Activated T-helper 1 cell treated with anti-CD3 and anti-CD28 coated beads, Interleukin-12 subunit alpha, Interleukin-12 subunit beta, Interleukin-2, Interleukin-4 antibody, amounts not matched to agents 30 ng/mL and 10 ng/mL and 1 ng/mL, durations not matched to agents 14 hours and 24 hours and 36 hours (primary cell): ENCODE data around the gene HLCS. TPM values are rescaled to one million over a fixed set of nuclear protein-coding genes. Genes with fewer than 3 reads are reported as not detected.

Experiments
- DNase-seq: peaks from one replicate; pipeline ENCODE4 v3.0.0; 2021; ENCODE audit warnings: low spot score
- H3K27ac Mint-ChIP-seq: one replicate; pipeline ENCODE4 v1.8.0; 2021; ENCODE audit warnings: mild to moderate bottlenecking, mixed read lengths
- H3K27me3 Mint-ChIP-seq: one replicate; pipeline ENCODE4 v1.8.0; 2022; ENCODE audit warnings: mild to moderate bottlenecking, moderate library complexity, mixed read lengths; ENCODE audit not compliant: insufficient read depth
- H3K36me3 Mint-ChIP-seq: one replicate; pipeline ENCODE4 v1.8.0; 2021; ENCODE audit warnings: low read depth, mixed read lengths
- H3K4me1 Mint-ChIP-seq: one replicate; pipeline ENCODE4 v1.8.0; 2021; ENCODE audit warnings: low read depth, mixed read lengths
- H3K4me3 Mint-ChIP-seq: one replicate; pipeline ENCODE4 v1.8.0; 2021; ENCODE audit warnings: mild to moderate bottlenecking, moderate library complexity, mixed read lengths
- H3K9me3 Mint-ChIP-seq: one replicate; pipeline ENCODE4 v1.8.0; 2021; ENCODE audit warnings: mixed read lengths
- intact Hi-C: fragments of 100-400 bp; cut with micrococcal nuclease; formaldehyde crosslinking; loops from one replicate; pipeline ENCODE4 v1.15.1; 2024
- total RNA-seq: library from RNA; stranded (reverse); gene quantifications from 2 replicates; pipeline ENCODE4 v1.2.3, GENCODE V29; 2022

The HLCS gene
- total RNA-seq, 1 donor from 2014 or later = 15.8 TPM

DNA sequence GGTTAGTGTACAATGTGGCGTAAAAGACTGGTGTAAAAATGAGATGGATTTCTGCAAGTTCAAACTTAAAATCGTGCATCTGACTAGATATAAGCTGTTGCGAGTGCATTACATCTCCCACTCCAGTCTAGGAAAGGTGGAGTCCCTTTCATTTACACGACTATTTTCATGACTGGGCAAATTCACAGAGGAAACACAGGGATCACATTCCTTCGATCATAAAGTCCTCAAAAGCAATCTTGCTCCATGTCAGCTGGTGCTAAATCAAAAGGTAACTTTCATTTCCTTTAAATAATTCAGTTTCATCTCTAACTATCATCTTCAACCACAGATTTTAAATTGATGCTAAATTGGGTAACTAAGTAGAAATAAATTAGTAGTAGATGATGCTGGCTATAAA lies 100.0 kb downstream of the HLCS start:
- Mint-ChIP-seq H3K4me3 (no peak overlapping the region), H3K9me3 (no peaks in the 10 kb centered on the region), H3K27me3 (no peaks in the 10 kb centered on the region), H3K4me1 (peaks cover 11% of the 10 kb centered on the region), H3K27ac (no peak overlapping the region), H3K36me3 (no peaks in the 10 kb centered on the region)
- intact Hi-C loops = no loop called here
- DNase-seq = no peak

DNA sequence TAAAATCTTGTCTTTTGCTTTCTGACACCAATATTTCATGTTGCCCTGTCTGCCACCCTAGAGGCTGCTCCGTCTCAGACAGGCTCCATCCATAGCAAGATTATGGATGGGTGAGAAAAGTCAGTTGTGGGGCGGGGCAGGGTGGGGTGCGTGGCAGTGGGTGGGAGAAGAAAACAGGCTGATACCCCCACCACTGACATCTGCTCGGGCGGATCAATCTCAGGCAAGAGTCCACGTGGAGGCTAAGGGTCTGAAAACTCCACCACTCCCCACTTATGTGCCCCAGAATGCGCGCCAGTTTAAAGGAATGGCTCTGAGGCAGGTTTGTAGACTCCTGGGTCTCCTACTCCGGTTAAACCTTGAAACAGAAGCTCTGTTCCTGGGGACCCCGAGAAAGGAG lies 101.5 kb downstream of the HLCS start:
- H3K27me3 Mint-ChIP-seq = no peaks in the 10 kb centered on the region
- H3K36me3 Mint-ChIP-seq = no peaks in the 10 kb centered on the region
- intact Hi-C loops = no loop called here
- no peak for DNase-seq
- no peak overlapping the region for H3K27ac Mint-ChIP-seq
- H3K4me1 Mint-ChIP-seq = peaks cover 16% of the 10 kb centered on the region
- H3K4me3 Mint-ChIP-seq = no peak overlapping the region
- H3K9me3 Mint-ChIP-seq = no peaks in the 10 kb centered on the region

DNA sequence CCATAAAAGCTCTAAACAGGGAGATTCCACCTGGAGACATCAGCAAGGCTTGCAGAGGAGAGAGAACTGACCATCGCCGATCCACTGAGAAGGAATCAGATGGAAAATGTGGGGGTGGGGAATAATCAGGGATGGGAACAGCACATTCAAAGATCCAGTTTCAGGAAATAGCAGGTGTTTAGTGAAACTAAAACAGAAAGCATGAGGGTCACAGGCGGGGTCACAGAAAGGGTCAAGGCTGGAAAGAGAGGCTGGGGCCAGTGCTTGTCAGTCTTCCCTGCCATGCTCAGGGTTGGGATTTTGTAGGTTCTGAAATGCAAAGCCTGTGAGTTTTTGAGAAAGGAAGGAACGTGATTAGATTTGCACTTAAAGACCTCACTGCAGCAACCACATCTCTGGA lies 103.2 kb downstream of the HLCS start:
- Mint-ChIP-seq H3K4me1 (peaks cover 25% of the 10 kb centered on the region), H3K27me3 (no peaks in the 10 kb centered on the region), H3K9me3 (no peaks in the 10 kb centered on the region), H3K36me3 (no peaks in the 10 kb centered on the region), H3K27ac (no peak overlapping the region), H3K4me3 (no peak overlapping the region)
- no peak for DNase-seq
- intact Hi-C loops = no loop called here

DNA sequence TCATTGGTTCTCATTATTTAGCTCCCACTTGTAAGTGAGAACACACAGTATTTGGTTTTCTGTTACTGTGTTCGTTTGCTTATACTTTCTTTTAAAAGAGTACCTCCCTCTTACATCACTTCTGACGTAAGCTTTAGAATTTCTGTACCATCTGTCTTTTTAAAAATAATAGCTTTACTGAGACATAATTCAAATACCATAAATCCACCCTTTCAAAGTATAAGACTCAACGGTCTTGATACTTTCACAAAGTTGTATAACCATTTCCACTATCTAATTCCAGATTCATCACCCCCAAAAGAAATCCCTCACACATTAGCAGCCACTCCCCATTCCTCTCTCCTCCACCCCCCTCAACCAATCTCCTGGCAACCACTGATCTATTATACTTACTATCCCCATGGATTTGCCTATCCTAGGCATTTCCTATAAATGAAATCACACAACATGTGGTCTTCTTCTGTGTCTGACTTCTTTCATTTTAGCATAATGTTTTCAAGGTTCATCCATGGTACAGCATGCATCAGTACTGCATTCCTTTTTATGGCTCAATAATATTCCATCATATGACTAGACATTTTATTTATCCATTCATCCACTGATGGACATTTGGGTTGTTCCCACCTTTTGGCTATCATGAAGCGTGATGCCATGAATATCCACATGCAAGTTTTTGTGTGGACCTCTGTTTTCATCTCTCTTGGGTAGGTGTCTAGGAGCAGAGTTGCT lies 104.7 kb downstream of the HLCS start:
- no peaks in the 10 kb centered on the region for H3K27me3 Mint-ChIP-seq
- no peak for DNase-seq
- H3K4me1 Mint-ChIP-seq = peaks cover 25% of the 10 kb centered on the region
- no peak overlapping the region for H3K4me3 Mint-ChIP-seq
- H3K36me3 Mint-ChIP-seq = no peaks in the 10 kb centered on the region
- H3K27ac Mint-ChIP-seq = no peak overlapping the region
- no peaks in the 10 kb centered on the region for H3K9me3 Mint-ChIP-seq
- intact Hi-C loops = no loop called here

DNA sequence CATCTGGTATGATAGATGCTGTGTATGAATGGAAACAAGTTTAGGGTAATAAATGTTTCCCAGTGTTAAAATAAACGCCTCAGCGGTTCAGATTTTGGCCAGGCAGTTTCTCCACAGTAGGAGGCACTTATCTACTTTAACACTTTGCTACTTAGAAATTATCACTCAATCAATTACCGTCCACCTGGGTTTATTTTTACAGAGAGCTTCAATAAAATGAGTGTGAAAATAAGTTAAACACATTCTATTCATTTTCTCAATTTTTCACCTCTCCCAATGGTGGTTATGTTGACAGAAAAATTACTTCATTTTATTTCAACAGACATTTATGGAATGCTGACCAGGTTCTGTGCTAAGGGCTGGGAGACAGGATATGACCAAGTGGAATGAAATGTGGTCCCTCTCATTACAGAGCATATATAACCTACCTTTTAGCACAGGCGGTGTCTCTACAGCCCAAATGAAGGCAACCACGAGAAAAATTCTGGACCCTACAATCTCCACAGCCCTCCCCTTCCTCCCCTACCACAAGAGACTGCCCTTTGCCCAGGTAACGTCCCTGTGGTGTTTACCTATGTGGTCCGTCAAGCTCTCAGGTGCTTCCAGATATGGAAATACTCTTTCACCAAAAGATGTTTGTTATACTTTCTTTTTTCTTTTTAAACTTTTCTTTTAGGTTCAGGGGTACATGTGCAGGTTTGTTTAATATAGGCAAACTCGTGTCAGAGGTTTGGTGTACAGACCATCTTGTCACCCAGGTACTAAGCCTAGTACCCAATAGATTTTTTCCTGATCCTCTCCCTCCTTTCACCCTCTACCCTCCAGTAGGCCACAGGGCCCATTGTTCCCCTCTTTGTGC lies 105.5 kb downstream of the HLCS start:
- no peak overlapping the region for H3K27ac Mint-ChIP-seq
- H3K4me3 Mint-ChIP-seq = no peak overlapping the region
- no peak for DNase-seq
- intact Hi-C loops = no loop called here
- H3K9me3 Mint-ChIP-seq = no peaks in the 10 kb centered on the region
- peaks cover 25% of the 10 kb centered on the region for H3K4me1 Mint-ChIP-seq
- H3K36me3 Mint-ChIP-seq = no peaks in the 10 kb centered on the region
- no peaks in the 10 kb centered on the region for H3K27me3 Mint-ChIP-seq

DNA sequence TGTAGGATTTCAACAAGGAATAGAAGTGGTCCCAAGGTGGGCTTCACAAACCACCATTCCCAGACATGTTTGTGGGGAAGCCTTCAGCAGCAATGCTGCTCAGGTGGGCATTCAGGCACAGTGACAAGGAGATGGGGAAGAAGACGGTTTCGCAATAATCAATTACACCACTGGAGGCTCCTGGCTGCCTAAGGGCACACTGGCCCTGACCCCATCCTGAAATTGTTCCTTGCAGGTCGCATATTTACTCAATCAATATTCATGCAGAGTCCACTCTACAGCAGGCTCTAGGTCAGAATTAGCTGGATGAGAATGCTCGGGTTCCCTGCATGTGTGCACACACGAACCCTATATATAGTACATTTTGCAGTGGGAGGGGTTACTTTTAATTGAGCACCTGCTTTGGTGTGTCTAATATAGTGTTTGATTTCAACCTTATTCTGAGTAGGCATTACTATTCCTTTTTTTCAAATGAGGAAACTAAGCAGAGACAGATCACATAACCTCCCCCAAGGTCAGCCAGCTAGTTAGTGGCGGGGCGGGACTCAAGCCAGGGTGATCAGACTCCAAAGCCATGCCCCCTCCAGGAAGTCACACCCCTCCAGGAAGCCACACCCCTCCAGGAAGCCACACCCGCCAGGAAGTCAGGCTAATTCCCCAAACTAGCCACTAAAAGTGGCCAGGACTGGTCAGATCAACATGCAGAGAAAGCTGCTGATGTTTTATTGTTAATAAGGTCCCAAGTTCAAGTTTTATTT lies 106.5 kb downstream of the HLCS start:
- intact Hi-C loops = no loop called here
- Mint-ChIP-seq H3K27ac (no peak overlapping the region), H3K4me3 (no peak overlapping the region), H3K9me3 (no peaks in the 10 kb centered on the region), H3K36me3 (no peaks in the 10 kb centered on the region), H3K4me1 (peaks cover 25% of the 10 kb centered on the region), H3K27me3 (no peaks in the 10 kb centered on the region)
- peak; percentile 38 for DNase-seq

DNA sequence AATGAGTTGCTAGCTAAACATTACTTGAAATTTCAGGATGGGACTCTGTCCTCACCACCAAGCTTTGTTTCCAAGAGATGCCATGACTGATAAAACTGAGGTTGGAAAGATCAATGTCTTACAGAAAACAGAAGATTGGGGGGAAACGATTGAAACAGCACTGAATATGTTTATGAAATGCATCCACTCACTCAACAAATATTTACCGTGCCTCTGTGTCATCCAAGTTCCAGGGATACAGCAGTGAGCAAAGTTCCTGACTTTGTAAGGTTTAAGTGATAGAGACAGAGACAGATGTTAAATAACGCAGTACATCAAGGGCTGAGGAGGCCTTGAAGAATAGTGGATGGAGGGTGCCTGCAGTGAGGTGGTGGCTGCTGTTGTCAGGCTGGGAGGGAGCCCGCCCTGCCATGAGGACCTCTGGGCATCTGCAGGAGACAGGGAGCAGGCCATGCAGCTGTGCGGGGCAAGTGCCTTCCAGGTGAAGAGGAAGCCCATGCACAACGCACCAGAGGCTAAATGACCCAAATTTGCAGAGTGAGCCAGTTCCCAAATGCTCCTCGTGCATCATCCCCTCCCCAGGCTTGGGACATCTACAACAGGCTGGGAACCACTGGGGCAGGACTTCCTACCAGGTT lies 108.0 kb downstream of the HLCS start:
- Mint-ChIP-seq H3K27ac (no peak overlapping the region), H3K4me3 (no peak overlapping the region), H3K9me3 (no peaks in the 10 kb centered on the region), H3K27me3 (no peaks in the 10 kb centered on the region), H3K36me3 (no peaks in the 10 kb centered on the region), H3K4me1 (peaks cover 21% of the 10 kb centered on the region)
- DNase-seq = no peak
- intact Hi-C loops = no loop called here

DNA sequence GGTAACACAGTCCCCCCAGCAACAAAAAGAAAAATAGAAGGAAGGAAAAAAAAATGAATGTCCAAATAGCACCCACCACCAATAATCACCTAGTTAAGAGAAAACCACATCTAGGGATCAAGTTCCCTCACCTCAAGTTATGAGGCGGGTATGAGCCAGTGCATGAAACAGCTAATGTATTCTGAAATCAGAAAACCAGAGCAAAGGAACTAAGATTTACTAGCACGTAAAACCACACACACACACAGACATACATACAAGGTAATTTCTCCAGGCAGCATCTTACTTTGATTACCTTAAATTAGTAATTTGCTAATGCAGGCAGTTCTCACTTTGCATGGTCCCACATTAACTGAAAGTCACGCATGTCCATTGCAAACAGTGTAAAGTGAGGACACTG lies 109.8 kb downstream of the HLCS start:
- no peak overlapping the region for H3K4me3 Mint-ChIP-seq

DNA sequence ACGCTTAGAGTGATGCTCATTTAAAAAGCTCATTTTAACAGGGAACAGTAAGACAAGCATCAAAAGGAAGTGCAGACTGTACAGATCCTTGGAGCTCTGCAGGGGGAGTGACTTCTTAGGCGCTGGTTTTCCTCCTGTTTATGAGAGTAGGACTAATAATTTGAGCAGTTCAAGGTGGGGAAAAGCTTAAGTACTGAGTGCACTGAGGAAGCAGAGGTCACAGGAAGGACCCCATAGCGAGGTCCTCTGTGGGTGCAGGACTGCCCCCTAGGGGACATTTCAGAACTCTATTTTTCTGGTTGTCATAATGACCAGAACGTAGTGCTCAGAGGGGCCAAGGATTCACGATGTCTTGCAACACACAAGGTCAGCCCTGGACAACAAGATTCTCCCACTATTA lies 112.1 kb downstream of the HLCS start:
- intact Hi-C loops = no loop called here
- Mint-ChIP-seq H3K27ac (no peak overlapping the region), H3K4me3 (no peak overlapping the region), H3K9me3 (no peaks in the 10 kb centered on the region), H3K27me3 (no peaks in the 10 kb centered on the region), H3K4me1 (peaks cover 12% of the 10 kb centered on the region), H3K36me3 (no peaks in the 10 kb centered on the region)
- no peak for DNase-seq

More for the DNA sequence above, 109.8 kb downstream of the HLCS start:
- H3K4me1 Mint-ChIP-seq = peaks cover 23% of the 10 kb centered on the region
- no peaks in the 10 kb centered on the region for H3K27me3 Mint-ChIP-seq
- DNase-seq = no peak
- no peak overlapping the region for H3K27ac Mint-ChIP-seq
- intact Hi-C loops = no loop called here
- no peaks in the 10 kb centered on the region for H3K9me3 Mint-ChIP-seq
- no peaks in the 10 kb centered on the region for H3K36me3 Mint-ChIP-seq

DNA sequence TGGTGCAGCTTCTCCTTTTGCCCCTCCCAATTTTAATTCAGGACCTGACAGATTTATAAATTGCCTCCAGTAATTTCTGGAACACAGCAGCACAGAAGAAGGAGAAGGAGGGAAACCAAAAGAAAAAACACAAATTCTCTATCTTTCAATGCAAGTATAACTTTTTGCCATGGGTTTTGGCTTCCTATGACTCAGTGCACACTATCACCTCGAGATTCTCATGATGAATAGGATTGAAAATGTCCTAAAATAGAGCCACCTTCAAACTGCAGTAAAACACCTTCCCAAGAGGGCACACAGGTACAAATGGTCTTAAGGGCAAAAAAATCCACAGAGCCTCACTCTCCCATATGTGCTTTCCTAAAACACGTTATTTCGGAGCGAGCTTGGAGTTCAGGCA lies 113.6 kb downstream of the HLCS start:
- no peaks in the 10 kb centered on the region for H3K9me3 Mint-ChIP-seq
- H3K4me3 Mint-ChIP-seq = no peak overlapping the region
- H3K27ac Mint-ChIP-seq = no peak overlapping the region
- no peaks in the 10 kb centered on the region for H3K27me3 Mint-ChIP-seq
- intact Hi-C loops = no loop called here
- peaks cover 9% of the 10 kb centered on the region for H3K4me1 Mint-ChIP-seq
- DNase-seq = no peak
- no peaks in the 10 kb centered on the region for H3K36me3 Mint-ChIP-seq

DNA sequence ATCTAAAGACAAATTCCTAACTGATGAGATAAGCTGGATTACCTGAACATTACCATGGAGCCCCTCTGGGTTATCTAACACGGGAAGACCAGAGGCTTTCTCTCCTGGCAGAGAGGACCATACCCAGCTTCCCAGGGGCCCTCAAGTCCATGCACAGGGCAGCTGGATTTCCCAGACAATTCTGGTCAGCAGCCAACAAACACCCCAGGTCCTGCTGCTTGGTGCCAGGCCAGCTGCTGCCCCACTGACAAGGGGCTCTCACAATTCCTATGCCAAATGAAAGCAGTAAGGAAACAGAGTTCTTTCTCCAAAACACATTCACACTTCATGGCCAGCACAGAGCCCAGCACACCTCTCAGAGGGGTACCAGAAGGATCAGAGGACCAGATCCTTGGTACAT lies 114.2 kb downstream of the HLCS start:
- no peak for DNase-seq
- H3K4me1 Mint-ChIP-seq = peaks cover 9% of the 10 kb centered on the region
- H3K27ac Mint-ChIP-seq = no peak overlapping the region
- intact Hi-C loops = no loop called here
- no peaks in the 10 kb centered on the region for H3K27me3 Mint-ChIP-seq
- no peaks in the 10 kb centered on the region for H3K9me3 Mint-ChIP-seq
- no peak overlapping the region for H3K4me3 Mint-ChIP-seq
- no peaks in the 10 kb centered on the region for H3K36me3 Mint-ChIP-seq

DNA sequence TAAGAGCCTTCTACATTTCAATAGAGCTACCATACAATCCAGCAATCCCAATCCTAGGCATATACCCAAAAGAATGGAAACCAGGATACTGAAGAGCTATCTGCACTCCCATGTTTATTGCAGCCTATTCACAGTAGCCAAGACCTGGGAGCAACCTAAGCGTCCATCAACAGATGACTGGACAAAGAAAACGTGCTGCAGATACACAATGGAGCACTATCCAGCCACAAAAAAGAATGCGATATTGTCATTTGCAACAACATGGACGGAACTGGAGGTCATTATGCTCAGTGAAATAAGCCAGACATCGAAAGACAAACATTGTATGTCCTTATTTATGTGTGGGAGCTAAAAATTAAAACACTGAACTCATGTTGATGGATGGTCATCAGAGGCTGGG lies 115.3 kb downstream of the HLCS start:
- no peaks in the 10 kb centered on the region for H3K9me3 Mint-ChIP-seq
- no peak overlapping the region for H3K4me3 Mint-ChIP-seq
- no peaks in the 10 kb centered on the region for H3K27me3 Mint-ChIP-seq
- peaks cover 9% of the 10 kb centered on the region for H3K4me1 Mint-ChIP-seq
- no peaks in the 10 kb centered on the region for H3K36me3 Mint-ChIP-seq
- no peak for DNase-seq
- H3K27ac Mint-ChIP-seq = no peak overlapping the region
- intact Hi-C loops = no loop called here
